GM23338 (cell line): ENCODE results near the gene ITGA7. TPM values are rescaled to one million over a fixed set of nuclear protein-coding genes. Genes with fewer than 3 reads are reported as not detected.

ENCODE experiments used
- ATAC-seq: fragments of 200-7000 bp; cut with Tn5 transposase; 3 replicates; pipeline ENCODE4 v1.9.1; 2020
- DNase-seq: peaks from one replicate; pipeline ENCODE4 v3.0.0-alpha.2; 2015; ENCODE audit warnings: low spot score
- H2AFZ ChIP-seq: fragments of 200-600 bp; sonication (generic); 2 replicates; pipeline ENCODE4 v1.8.0; 2016; ENCODE audit warnings: antibody characterized with exemption, mild to moderate bottlenecking, moderate library complexity
- H3F3A ChIP-seq: fragments of 200-600 bp; sonication (generic); replicated peaks from 2 replicates; pipeline ENCODE4 v1.8.0; 2017; ENCODE audit warnings: antibody characterized with exemption, mixed run types, low read depth
- H3K27ac ChIP-seq: fragments of 200-600 bp; sonication (generic); 2 replicates; pipeline ENCODE4 v1.6.1; 2016; ENCODE audit warnings: low read depth
- H3K27me3 ChIP-seq: fragments of 200-600 bp; sonication (generic); 2 replicates; pipeline ENCODE4 v1.8.0; 2016; ENCODE audit warnings: mild to moderate bottlenecking, mixed run types, moderate library complexity; ENCODE audit not compliant: insufficient read depth
- H3K36me3 ChIP-seq: fragments of 200-600 bp; sonication (generic); 2 replicates; pipeline ENCODE4 v1.8.0; 2016; ENCODE audit warnings: mild to moderate bottlenecking; ENCODE audit not compliant: insufficient read depth
- H3K4me1 ChIP-seq: fragments of 200-600 bp; sonication (generic); 2 replicates; pipeline ENCODE4 v1.8.0; 2016; ENCODE audit warnings: mild to moderate bottlenecking, moderate library complexity; ENCODE audit not compliant: insufficient read depth
- H3K4me2 ChIP-seq: fragments of 200-600 bp; sonication (generic); 2 replicates; pipeline ENCODE4 v1.7.1; 2017; ENCODE audit warnings: mixed run types
- H3K4me3 ChIP-seq: fragments of 200-600 bp; sonication (generic); 2 replicates; pipeline ENCODE4 v1.6.1; 2016; ENCODE audit warnings: mixed run types
- H3K79me2 ChIP-seq: fragments of 200-600 bp; sonication (generic); replicated peaks from 2 replicates; pipeline ENCODE4 v1.8.0; 2017; ENCODE audit warnings: mild to moderate bottlenecking; ENCODE audit not compliant: insufficient read depth
- H3K9me2 ChIP-seq: fragments of 200-600 bp; sonication (generic); 2 replicates; pipeline ENCODE4 v1.8.0; 2017; ENCODE audit not compliant: insufficient read depth
- H4K20me1 ChIP-seq: fragments of 200-600 bp; sonication (generic); replicated peaks from 2 replicates; pipeline ENCODE4 v1.8.0; 2017; ENCODE audit warnings: mild to moderate bottlenecking; ENCODE audit not compliant: insufficient read depth
- H3K27ac Mint-ChIP-seq: 2 replicates; pipeline ENCODE4 v1.8.0; 2020; ENCODE audit warnings: inconsistent platforms, mild to moderate bottlenecking, moderate library complexity, mixed read lengths
- H3K27me3 Mint-ChIP-seq: 3 replicates; pipeline ENCODE4 v1.8.0; 2022; ENCODE audit warnings: low read depth, mild to moderate bottlenecking, moderate library complexity, mixed read lengths, inconsistent platforms; ENCODE audit not compliant: insufficient read depth, poor library complexity
- H3K36me3 Mint-ChIP-seq: 3 replicates; pipeline ENCODE4 v1.8.0; 2021; ENCODE audit warnings: low read depth, mild to moderate bottlenecking, inconsistent platforms, moderate library complexity, mixed read lengths
- H3K4me1 Mint-ChIP-seq: 3 replicates; pipeline ENCODE4 v1.8.0; 2020; ENCODE audit warnings: mild to moderate bottlenecking, inconsistent platforms, mixed read lengths
- H3K4me3 Mint-ChIP-seq: 3 replicates; pipeline ENCODE4 v1.8.0; 2021; ENCODE audit warnings: moderate library complexity, mild to moderate bottlenecking, inconsistent platforms, mixed read lengths
- H3K9me3 Mint-ChIP-seq: 3 replicates; pipeline ENCODE4 v1.8.0; 2020; ENCODE audit warnings: moderate library complexity, mild to moderate bottlenecking, inconsistent platforms, mixed read lengths
- CREB1 ChIP-seq: fragments of 250-450 bp; sonication (Bioruptor Pico); IDR thresholded peaks from 2 replicates; pipeline ENCODE4 v1.5.0; 2020; ENCODE audit warnings: low read depth, mild to moderate bottlenecking, moderate library complexity
- CTCF ChIP-seq, 2 experiments: fragments of 200-600 bp in 1 of 2; sonication (generic) in 1 of 2; conservative IDR thresholded peaks; 2 replicates each; pipeline versions ENCODE4 v1.5.1 to v1.6.1; 2016 to 2017; ENCODE audit warnings: antibody characterized with exemption in 2 of 2, low read depth in 2 of 2, mild to moderate bottlenecking in 2 of 2, moderate library complexity in 1 of 2
- EZH2 ChIP-seq: fragments of 200-600 bp; sonication (generic); IDR thresholded peaks from one replicate; pipeline ENCODE4 v1.8.0; 2017; ENCODE audit warnings: antibody characterized with exemption, mild to moderate bottlenecking, low read depth; ENCODE audit not compliant: unreplicated experiment
- EZH2phosphoT487 ChIP-seq: fragments of 200-600 bp; sonication (generic); IDR thresholded peaks from one replicate; pipeline ENCODE4 v1.8.1; 2018; ENCODE audit warnings: antibody characterized with exemption; ENCODE audit not compliant: unreplicated experiment
- JUNB ChIP-seq: IDR thresholded peaks from one replicate; pipeline ENCODE4 v1.6.1; 2016; ENCODE audit warnings: antibody characterized with exemption; ENCODE audit not compliant: unreplicated experiment
- POLR2AphosphoS5 ChIP-seq: IDR thresholded peaks from 2 replicates; pipeline ENCODE4 v1.6.1; 2016; ENCODE audit warnings: antibody characterized with exemption, low read depth
- REST ChIP-seq: IDR thresholded peaks from one replicate; pipeline ENCODE4 v1.6.1; 2018; ENCODE audit warnings: antibody characterized with exemption; ENCODE audit not compliant: unreplicated experiment
- STAT1 ChIP-seq: IDR thresholded peaks from one replicate; pipeline ENCODE4 v1.6.1; 2016; ENCODE audit warnings: antibody characterized with exemption; ENCODE audit not compliant: unreplicated experiment
- ZNF114 ChIP-seq: fragments of 250-450 bp; sonication (Bioruptor Pico); IDR thresholded peaks from 2 replicates; pipeline ENCODE4 v1.5.0; 2020; ENCODE audit warnings: mild to moderate bottlenecking, moderate library complexity
- ZNF331 ChIP-seq: fragments of 250-450 bp; sonication (Bioruptor Pico); IDR thresholded peaks from 2 replicates; pipeline ENCODE4 v1.5.0; 2020; ENCODE audit warnings: low read depth, mild to moderate bottlenecking, moderate library complexity
- polyA plus RNA-seq: library from polyadenylated mRNA; unstranded; fragments of >200 nt; fragmentation: Nextera tagmentation; extraction: Ambion mirVana; gene quantifications from 2 replicates; pipeline ENCODE4 v1.2.1, GENCODE V29; 2016
- total RNA-seq: library from RNA; depleted of rRNA; stranded (reverse); fragments of >200 nt; shearing (Covaris generic); gene quantifications from 2 replicates; pipeline ENCODE4 v1.2.3, GENCODE V29; 2014
- TF ChIP-seq, protein P1 (sequence below): IDR thresholded peaks from 2 replicates; pipeline ENCODE4 v1.6.1; 2016; ENCODE audit warnings: antibody characterized with exemption

The ITGA7 gene
- total and polyA plus RNA-seq, 2 experiments from 2014 or later = 20.0 to 49.1 TPM

DNA sequence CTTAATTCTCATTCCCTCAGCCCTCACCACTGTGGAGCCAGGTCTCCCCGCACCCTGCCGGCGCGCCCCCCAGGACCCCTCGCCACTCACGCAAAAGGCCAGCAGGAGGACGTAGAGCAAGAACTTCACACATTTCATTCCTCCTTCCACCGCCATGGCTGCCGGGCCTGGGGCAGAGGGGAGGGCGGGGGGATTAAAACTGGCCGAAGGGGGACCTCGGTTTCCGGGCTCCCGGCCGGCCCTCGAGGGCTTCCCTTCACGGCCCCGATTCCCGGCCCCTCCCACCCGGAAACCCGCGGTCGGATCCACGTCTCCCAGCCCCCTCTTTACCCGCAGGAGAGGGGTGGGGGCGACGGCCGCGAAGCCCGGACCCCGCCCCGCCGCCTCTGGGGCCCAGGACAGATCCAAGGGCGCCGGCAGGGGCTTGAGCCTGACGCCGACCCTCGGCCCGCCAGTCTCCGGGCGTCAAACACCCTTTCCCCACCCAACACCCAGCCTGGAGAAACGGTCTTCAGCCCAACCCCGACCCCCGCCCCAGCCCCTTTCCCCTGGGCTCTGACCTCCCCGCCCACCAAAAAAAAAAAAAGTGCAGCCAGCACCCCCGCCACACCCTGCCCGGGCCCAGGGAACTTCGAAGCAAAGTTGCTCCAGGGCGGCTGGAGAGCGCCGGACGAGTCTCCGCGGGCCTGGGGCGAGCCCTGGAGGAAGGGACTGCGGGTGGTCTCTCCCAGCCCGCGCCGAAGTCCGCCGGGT is 20.7 kb upstream of the ITGA7 start:
- DNase-seq (peak; percentile 46), ATAC-seq (peak; percentile 7)
- Mint-ChIP-seq H3K9me3 (no peaks in the 10 kb centered on the region), H3K4me3 (peak overlapping the region; percentile 86), H3K4me1 (peaks cover 40% of the 10 kb centered on the region), H3K27ac (no peak overlapping the region), H3K27me3 (peaks cover 14% of the 10 kb centered on the region), H3K36me3 (peaks cover 38% of the 10 kb centered on the region)
- H3K4me3 ChIP-seq = peak overlapping the region; percentile 97
- no peaks in the 10 kb centered on the region for H3K27me3 ChIP-seq
- H3K4me1 ChIP-seq = peaks cover 28% of the 10 kb centered on the region
- H2AFZ ChIP-seq = 0 out of 2 replicates have a peak overlapping the region, but pooled peaks have one; percentile 32
- TF ChIP-seq ZNF114 (CRISPR knock-in tag) (no peak), JUNB (no peak), REST (no peak), STAT1 (no peak), CTCF (conservative IDR thresholded peaks at IDR 0.05; ENCODE audit: low read depth in 2 of 2) (no peak), CREB1 (CRISPR knock-in tag) (no peak), EZH2phosphoT487 (no peak), EZH2 (no peak), POLR2AphosphoS5 (no peak), ZNF331 (CRISPR knock-in tag) (no peak)
- TF ChIP-seq, protein P1, sequence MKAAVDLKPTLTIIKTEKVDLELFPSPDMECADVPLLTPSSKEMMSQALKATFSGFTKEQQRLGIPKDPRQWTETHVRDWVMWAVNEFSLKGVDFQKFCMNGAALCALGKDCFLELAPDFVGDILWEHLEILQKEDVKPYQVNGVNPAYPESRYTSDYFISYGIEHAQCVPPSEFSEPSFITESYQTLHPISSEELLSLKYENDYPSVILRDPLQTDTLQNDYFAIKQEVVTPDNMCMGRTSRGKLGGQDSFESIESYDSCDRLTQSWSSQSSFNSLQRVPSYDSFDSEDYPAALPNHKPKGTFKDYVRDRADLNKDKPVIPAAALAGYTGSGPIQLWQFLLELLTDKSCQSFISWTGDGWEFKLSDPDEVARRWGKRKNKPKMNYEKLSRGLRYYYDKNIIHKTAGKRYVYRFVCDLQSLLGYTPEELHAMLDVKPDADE = no peak
- H3K36me3 ChIP-seq = peaks cover 8% of the 10 kb centered on the region; the same call in 1 of the 2 replicates
- 0 out of 2 replicates have a peak overlapping the region, but pooled peaks have one; percentile 32 for H3K27ac ChIP-seq
- H3K4me2 ChIP-seq = peak overlapping the region; percentile 98
- 0 out of 2 replicates have a peak, but pooled peaks cover 6% of the 10 kb centered on the region for H4K20me1 ChIP-seq
- no peaks in the 10 kb centered on the region for H3K9me2 ChIP-seq
- H3F3A ChIP-seq = peaks cover 16% of the 10 kb centered on the region; the same call in 1 of the 2 replicates
- H3K79me2 ChIP-seq = peaks cover 14% of the 10 kb centered on the region
